Stimulated activated CD8-positive, alpha-beta memory T cell treated with anti-CD3 and anti-CD28 coated beads, Interleukin-4, amount 100 ng/mL, for 24 hours (primary cell): ENCODE data around the gene FXYD6.

Experiments used
- DNase-seq: peaks from one replicate; pipeline ENCODE4 v3.0.0-alpha.2; 2020; ENCODE audit warnings: low read depth

FXYD6 gene

DNA sequence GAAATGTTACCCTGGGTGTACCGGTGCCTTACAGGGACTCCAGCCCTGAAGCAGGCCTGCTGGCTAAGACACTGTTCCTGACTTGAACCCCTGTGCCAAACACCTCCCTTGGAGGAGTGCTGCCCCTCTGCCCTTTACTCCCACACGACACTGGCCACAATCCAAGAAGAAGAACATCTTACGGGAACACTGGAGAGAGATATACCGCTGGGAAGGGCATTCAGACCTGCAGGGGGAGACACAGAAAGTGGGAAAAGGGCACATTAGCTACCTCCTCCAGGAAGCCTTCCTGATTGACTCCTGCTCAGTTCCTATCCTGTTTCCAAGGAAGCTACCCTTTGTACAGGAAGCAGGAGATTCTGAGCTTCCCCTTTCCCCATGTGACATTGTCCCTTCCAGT, 34.1 kb upstream of the FXYD6 start:
- DNase-seq: no peak

DNA sequence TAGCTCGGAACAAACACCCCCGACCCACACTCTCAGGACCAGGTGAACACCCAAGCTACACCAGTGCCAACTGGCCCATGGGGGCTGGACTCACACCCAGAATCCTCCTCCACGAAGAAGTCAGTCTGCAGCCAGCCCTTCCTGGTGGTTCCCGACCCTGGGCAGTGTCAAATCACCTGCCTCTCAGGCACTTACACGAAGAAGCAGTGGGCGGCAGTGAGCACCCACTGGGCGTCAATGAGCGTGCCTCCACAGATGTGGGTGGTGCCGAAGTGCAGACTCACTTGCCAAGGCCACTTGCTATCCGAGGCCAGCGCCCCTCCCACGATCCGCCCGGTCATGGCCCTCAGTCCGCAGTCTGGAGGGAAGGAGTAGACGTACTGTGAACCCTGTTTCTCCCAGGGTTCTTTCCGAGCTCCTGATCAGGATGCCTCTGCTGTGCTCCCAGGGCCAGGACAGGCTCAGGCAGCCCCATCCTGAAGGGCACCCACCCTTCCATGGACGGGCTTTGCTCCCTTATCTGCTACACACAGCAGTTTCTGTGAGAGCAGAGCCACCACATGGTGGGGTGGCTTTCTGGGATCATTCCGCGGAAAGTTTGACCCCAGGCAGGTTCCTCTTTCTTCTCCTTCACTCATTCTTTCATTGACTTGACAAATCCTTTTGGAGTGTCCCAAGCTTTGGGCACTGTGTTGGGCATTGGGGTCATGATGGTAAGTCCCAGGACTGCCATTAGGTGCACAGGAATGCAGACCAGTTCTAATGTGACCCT, 33.3 kb upstream of the FXYD6 start:
- DNase-seq: no peak

DNA sequence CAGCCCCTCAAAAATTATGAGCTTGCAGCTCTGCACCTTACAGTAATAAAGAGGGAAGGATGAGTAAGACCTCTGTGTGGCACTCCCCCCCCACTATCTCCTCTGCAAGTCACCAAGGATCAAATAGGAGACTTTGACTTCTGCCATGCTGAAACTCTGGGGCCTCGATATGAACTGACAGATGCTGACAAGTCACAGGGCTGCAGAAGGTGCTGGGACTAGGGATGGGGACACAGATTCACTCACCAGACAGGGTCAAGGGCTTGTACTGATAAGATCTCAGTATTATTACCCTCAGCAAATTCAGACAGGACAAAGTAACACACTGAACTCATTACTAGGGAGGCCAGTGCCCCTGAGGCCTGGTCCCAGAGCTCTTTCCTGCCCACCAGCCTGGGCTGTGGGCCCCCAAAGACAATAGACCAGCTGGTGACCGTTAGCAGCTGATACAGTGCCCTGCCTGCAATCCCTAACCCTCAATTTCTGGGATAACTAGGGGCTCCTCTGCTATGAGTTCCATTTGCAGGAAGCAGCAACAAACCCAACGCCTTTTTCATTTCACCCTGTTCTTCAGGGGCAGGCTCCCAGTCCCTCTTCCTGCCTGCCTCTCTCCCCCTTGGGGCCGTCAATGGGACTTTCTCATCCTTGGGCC, 32.6 kb upstream of the FXYD6 start:
- DNase-seq: no peak

DNA sequence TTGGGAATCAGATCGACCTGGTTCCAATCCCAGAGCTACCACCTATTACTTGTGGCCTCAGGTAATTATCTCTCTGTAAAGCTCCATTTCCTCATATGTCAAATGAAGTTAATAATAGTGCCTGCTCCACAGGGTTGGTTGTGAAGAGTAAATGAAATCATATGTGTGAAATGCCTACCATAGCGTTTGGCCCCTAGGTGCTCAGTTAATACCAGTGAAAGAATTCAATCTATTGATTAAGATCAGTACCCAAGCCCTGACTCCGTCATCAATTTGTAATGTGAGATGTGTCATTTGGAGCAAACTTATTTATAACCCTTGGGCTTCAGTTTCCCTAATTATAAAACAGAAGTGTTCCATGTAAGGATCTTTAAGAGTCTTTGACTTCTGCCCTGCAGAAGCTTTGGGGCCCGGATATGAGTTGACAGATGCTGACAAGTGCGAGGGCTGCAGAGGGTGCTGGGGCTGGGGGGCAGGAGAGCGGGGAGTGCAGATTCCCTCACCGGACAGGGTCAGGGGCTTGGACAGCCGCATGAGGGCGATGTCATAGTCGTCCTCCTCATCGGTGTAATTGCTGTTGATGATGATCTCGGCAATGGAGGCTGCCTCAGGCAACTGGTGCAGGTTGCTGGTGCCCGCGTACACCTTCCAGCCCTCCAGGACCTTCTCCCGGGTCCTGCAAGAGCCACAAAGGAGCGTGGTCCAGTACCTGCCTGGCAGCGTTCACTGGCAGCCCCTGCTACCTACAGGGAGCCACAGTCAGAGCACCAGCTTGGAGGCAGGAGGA, 31.8 kb upstream of the FXYD6 start:
- DNase-seq: no peak

DNA sequence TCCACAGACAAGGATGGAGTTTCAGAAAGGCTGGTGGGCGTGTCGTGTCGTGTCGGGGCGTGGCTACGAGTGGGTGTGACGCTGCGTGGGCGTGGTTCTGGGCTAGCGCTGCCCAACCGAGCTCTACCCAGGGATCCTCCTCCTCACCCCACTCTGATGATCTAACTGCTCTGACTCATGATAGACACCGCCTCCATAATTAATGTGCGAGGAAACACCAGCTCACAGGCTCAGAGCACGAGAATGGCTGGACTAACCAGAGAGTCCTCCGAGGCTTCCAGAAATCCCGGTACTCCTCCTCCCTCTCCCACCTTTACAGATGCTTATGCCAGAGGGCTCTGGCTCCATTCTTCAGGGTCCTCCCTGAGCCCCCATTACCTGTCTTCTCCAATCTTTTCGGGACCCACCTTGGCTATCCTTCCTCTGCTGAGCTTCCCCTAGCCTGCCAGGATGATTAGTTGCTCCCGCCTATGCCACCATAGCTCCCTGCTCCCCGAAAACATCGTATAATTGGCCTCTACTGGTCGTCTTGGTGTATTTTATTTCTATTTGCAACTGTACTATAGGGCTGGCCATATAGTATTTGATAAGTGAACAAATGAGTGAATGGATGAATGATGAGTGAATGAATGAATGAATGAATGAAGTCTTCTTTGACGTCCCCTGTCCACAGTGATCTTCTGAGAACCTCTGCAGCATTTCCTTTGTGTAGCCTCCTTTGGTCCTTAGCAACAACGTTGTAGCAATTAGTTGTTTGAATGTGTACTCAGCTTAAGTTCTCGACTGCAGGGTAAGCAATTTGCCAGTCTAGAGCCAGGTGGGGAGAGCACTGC, 31.0 kb upstream of the FXYD6 start:
- peak; percentile 54 for DNase-seq

DNA sequence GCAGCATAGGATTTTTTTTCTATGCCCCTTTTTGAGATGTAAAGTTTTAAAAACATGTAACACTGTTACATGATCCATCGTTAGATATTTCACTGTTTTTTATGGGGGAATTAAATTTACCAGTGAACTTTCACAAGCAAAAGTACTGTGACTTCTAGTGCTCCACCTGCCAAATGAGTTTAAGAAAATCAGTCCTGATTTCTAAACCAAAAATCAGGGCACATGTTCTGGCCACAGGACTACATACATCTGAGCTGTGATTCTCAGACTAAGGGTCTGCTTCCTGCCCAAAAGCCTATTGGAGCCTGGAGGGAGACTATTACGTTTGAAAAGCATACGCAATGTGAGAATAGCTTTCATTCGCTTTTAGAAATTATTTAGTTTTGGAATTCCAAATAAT, 30.3 kb upstream of the FXYD6 start:
- DNase-seq: no peak

DNA sequence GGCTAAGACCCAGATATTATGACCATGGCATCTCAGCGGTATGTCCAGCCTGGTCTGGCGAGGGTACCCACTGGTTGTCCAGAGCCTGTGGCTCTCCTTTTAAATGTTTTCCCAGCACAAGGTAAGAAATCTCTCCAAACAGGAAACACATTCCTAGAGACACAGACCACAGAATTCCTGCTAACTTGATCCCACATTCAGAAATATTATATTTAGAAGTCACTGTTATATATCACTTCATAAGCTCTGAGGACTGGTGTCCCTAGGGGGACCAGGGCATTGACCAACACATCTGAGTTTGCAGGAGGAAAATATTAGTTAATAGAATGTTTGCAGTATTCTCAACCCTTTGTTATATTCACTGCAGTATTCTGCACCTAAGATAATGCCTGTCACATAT, 29.7 kb upstream of the FXYD6 start:
- no peak for DNase-seq

DNA sequence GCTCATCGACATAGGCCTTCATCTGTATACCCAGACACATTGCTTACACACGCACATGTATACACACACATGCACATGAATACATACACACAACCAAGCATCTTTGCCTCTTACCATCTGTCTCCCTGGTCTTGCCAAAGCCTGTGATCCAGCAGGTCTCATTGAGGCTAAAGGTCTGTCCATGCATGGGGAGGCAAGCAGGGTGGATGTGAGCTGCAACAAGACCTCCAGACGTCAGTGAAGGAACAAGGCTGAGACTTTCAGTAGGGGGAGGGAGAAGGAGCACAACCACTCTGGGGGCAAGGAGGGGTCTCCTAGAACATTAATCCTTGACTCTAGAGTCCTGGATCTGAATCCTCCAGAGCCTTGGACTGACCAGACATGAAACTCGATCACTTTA, 29.1 kb upstream of the FXYD6 start:
- DNase-seq: no peak

DNA sequence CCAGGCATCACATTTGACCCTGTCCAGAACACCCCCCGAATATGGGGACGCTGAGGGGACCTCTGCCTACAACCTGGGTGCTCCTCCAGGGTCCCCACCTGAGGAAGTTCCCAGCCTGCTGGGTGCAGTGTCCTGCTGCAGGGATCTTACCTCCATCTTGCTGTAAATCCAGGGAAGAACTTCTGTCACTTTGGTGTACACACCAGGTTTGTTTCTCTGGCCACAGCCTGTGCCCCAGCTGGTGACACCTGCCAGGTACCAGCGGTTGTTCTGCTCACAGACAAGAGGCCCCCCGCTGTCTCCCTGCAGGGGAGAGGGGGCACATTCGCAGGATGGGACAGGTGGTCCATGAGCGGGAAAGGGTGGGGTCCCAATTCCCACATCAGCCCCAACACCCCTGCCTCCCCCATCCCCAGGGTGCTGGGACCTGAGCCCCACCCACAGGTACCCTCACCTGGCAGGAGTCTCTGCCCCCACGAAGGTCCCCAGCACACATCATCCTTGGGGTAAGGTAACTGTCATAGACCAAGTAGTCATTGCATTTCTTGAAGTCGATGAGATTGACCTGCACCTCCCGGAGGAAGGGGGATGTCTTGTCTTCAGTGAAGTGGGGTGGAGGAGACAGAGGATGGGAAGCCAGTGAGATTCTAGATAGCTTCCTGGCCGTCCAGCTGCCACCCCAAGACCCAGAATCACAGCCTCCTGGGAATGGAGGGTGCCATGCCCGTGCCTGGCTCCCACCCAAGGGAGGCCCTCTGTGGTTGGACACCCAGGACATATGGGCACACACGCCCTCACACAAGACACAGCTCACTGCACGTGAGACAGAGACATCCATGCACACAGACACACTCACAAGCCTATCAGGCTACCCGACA, 27.3 kb upstream of the FXYD6 start:
- DNase-seq: no peak

DNA sequence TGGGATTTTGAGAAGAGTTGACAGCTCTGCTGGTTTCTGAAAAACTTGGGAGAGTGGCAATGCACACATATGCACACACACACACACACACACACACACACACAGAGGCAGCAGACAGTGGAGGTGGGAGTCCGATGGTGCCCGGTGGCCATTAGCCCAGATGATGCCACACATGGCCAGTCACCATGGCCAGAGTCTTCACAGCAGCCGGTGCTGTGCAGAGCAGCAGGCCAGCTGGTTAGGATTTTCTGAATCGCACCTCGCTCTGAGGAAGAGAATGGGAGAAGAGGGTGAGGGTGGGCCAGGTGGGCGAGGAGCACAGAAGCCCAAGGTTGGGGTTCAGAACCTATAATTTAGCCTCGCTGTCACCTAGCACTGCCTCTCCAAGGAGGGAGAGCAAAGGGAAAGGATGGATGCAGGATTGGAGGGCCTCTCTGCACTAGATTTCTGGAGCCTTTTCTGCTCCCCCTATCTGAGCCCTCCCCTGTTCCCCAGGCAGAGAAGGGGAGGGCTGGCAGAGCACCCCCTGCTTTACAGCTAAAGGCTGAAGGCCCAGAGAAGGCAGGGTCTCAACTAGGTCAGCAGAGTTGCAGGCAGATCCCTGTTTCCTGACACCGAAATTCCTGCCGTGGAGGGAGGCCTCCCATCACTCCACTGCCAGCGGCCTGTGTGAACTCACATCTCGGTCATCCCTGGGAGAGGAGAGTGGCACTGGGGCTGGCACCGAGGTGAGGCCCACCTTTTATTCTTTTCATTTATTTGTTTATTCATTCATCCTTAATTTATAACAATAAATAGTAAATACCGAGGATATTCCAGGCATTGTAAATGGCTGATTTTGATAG, 25.8 kb upstream of the FXYD6 start:
- DNase-seq: no peak

DNA sequence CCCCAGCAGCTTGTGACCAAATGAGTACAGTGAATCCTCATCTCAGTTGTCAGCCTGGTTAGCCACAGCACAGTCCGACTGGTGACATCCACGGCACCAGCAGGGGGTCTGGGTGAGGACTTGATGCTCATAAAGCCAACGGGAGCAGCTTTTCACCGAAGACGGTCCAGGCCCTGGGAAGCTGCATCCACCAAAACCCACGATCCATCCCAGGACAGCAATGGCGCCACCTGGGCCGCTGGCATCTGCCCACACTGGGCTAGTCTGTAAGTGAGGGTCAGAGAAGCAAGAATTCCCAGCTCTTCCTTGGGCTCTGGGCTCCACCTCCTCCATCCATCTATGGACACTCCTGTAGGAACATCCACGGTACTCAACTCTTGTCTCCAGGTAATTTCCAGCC, 25.1 kb upstream of the FXYD6 start:
- DNase-seq: no peak

DNA sequence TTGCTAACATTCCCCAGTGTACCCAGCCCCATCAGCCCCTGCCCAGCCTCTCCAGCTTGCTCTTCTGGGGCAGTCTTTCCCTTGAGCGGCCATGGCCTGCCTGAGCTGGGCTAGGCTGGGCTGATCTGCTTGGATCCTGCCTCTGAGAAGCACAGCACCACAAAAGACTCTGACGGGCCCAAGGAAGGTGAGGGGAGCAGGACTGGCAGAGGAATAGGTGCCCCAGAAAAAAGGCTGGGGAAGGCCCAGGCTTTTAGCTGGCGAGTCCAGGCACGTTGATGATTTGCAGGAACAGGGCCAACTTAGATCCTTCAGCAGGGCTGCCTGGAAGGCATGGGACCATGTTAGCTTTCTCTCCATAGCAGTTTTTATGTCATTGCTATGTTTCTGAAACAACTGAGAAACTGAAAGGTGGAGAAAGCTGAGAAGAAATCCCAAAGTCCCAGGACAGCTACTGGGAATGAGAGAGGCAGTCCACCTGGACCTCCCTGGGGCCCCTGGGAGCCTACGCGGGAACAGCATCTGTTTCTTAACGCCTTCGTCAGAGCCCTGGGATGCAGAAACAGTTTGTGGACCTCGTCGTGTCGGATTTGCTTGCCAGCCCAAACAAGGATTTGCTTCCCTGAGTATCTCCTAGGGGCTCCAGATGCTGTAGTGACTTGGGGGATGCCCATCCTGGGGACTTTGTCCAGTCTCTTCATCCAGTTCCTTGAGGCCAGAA, 24.4 kb upstream of the FXYD6 start:
- no peak for DNase-seq

DNA sequence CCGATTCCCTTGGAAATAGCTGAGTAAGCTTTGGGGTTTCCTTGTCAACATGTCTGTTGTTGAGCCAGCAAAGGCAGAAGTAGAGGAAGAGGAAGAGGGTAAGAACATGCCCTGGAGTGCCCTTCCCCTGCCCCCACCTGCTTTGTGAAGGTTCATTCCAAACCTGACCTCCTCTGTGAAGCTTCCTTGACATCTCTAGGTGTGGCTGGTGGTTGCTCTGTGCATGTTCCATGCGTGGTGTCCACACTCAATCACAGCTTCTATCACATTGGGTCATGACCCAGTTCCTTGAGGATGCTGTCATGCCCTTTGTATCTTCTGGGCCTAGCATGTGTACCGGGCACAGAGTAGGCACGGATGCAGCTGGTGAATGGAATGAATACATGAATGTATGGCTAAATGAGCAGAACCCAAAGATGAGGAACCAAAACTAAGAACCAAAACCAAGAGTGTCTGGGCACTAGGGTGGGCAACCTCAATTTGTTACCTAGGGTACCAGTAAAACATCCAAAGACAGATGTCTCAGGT, 23.7 kb upstream of the FXYD6 start:
- DNase-seq: no peak

DNA sequence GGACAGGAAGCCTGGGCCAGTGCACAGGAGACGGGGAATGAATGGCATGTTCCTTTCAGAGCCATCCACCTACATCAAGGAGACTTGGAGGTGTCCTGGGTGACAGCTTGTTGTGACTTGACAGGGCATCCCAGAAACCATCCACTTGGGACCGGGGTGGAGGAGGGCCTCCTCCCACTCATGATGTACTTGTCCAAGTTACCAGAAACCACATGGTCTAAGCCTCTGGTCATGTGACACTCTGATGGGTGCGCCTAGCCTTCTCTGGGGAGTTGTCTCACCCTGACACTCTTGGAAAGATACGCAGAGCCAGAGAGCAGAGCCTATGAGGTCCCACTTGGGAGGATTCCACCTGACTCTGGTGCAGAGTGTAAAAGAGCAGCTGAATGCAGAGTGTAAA, 21.6 kb upstream of the FXYD6 start:
- no peak for DNase-seq

DNA sequence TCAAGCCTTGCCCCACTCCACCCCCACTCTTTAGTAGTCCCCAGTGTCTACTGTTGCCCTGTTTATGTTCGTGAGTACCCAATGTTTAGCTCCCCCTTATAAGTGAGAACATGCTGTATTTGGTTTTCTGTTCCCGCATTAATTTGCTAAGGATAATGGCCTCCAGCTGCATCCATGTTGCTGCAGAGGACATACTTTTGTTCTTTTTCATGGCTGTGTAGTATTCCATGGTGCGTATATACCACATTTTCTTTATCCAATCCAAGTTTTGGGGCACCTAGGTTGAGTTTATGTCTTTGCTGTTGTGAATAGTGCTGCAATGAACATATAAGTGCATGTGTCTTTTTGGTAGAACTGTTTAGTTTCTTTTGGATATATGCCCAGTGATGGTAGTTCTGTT, 16.2 kb upstream of the FXYD6 start:
- no peak for DNase-seq

DNA sequence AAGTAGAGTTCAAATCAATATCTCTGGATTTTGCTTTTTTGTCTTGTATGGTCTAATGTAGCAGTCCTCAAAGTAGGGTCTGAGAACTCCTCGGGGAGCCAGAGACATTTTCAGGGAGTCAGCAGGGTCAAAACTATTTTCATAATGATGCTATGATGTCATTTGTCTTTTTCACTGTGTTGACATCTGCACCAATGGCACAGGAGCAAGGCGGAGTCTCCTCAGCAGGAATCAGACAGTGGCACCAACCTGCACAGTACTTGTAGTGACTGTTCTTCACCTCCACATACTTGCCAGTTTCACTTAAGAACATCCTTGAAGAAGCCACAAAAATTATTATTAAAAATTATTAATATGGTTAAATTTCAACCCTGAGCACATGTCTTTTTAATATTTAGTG, 14.9 kb upstream of the FXYD6 start:
- DNase-seq: no peak

DNA sequence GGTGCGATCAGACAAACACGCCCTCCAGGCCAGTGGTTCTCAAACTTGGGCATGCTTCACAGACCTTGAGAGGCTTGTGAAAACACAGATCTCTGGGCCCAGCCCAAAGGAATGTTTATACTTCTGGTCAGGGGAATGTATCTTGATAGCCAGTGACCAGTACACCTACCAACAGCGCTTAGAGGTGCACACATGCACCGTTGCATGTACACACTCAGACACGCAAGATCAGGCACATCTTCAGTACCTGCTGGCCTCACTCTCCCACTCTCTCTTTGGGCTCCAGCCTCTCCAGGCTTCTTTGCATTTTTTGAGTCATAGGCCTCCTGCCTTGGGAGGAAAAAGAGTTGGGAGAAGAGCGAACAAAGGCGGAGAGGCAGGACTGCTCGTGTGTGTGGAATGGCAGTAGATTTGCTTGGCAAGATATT, 11.7 kb upstream of the FXYD6 start:
- no peak for DNase-seq

DNA sequence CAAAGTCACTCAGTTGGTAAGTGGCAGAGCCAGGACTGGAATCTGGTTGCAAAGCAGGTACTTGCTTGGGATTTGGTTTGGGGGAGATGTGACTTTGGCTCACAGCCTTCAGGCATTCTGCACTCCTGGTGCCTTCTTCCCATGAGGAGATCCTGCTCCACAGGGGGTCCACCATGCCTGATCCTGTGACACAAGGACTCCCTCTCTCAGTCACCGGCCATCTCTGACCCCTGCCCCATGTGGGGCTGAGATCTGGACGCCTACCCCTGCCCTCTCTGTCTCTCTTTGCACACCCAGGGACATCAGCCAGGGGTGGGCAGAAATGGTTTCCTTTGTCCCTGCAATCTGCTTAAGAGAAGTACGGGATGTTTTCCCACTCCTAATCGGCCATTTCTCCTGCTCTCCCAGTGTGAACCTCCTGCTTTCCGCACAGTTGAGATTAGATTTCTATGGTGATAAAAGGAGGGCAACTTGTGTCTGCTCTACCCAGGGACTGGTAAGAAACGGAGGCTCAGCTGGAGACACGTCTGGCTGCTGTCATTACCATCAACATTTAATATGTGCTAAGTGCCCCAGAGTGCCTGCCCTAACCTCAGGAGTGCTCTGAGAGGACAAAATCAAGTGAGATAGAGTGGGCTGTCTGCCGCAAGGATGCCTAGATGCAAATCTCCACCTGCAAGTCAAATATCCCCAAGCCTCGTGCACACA, 11.1 kb upstream of the FXYD6 start:
- DNase-seq: no peak

DNA sequence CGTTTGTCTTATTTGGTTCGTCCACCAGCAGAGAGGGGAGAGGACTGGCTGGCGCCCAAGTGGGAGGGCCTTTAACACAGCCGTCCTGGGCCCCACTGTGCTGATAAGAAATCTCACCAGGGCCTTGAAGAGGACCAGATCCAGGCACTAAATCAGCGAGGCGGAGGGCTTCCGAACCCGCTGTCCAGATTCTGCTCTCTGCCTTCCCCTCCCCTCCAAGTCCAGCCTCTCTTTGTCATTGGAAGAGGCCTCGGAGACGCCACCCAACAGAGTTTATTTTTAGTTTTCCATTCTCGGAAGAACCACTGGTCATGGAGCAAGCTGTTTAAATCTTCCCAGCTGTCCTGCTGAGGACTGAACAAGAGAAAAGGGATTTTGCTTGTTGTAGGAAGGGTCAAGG, 9.3 kb upstream of the FXYD6 start:
- DNase-seq: no peak
